ENCODE measurements around the gene DXO. TPM values are rescaled to one million over a fixed set of nuclear protein-coding genes. Genes with fewer than 3 reads are reported as not detected.
A peak's percentile ranks its signal among the peaks of the same experiment; 100 is the strongest.
"Not testable (repeated sequence)": the region's sequence is repeated elsewhere in the genome, so short reads cannot be mapped to it uniquely, and the experiment has no call there.

DXO gene
- total RNA-seq, 1 experiment from 2014 or later: 21.0 TPM

- not testable (repeated sequence) for DNase-seq (ENCODE audit: low read depth)
Observed at GRCh38 chr6:31980195-31980876, 8.4 kb upstream of the DXO start.

GRCh38 chr6:31979238-31979898 lies 7.4 kb upstream of the DXO start:
- no peak for DNase-seq (ENCODE audit: low read depth)

- no peak for DNase-seq (ENCODE audit: low read depth)
Observed at GRCh38 chr6:31978831-31979230, 6.9 kb upstream of the DXO start.

GRCh38 chr6:31977816-31978431 lies 6.0 kb upstream of the DXO start:
- no peak for DNase-seq (ENCODE audit: low read depth)

- DNase-seq (ENCODE audit: low read depth): not testable (repeated sequence)
Observed at GRCh38 chr6:31976065-31976464, 4.1 kb upstream of the DXO start.

GRCh38 chr6:31972709-31973350 lies 892 bp upstream of the DXO start:
- DNase-seq (ENCODE audit: low read depth): peak; percentile 42

GRCh38 chr6:31971279-31971992 lies 502 bp downstream of the DXO start:
- no peak for DNase-seq (ENCODE audit: low read depth)

- no peak for DNase-seq (ENCODE audit: low read depth)
Observed at GRCh38 chr6:31970604-31971271, 1.2 kb downstream of the DXO start.

GRCh38 chr6:31969712-31970603 lies 2.0 kb downstream of the DXO start:
- DNase-seq (ENCODE audit: low read depth): no peak

- no peak for DNase-seq (ENCODE audit: low read depth)
Observed at GRCh38 chr6:31968791-31969711, 2.9 kb downstream of the DXO start.

GRCh38 chr6:31968326-31968725 lies 3.6 kb downstream of the DXO start:
- no peak for DNase-seq (ENCODE audit: low read depth)

GRCh38 chr6:31967926-31968320 lies 4.0 kb downstream of the DXO start:
- no peak for DNase-seq (ENCODE audit: low read depth)

GRCh38 chr6:31966997-31967925 lies 4.7 kb downstream of the DXO start:
- DNase-seq (ENCODE audit: low read depth): no peak

- no peak for DNase-seq (ENCODE audit: low read depth)
Observed at GRCh38 chr6:31966506-31966905, 5.4 kb downstream of the DXO start.

GRCh38 chr6:31965700-31966099 lies 6.2 kb downstream of the DXO start:
- DNase-seq (ENCODE audit: low read depth): no peak

GRCh38 chr6:31963921-31964320 lies 8.0 kb downstream of the DXO start:
- DNase-seq (ENCODE audit: low read depth): no peak

- DNase-seq (ENCODE audit: low read depth): no peak
Observed at GRCh38 chr6:31961616-31962015, 10.3 kb downstream of the DXO start.

Measured in RPMI7951 (cell line).